HG03378 (cell line): Measurements from ENCODE around the gene RREB1.
"Not testable (repeated sequence)": the region's sequence is repeated elsewhere in the genome, so short reads cannot be mapped to it uniquely, and the experiment has no call there.

ENCODE experiments used
- ATAC-seq: cut with Tn5 transposase; IDR thresholded peaks from one replicate; pipeline ENCODE4 v1.9.1; 2021; ENCODE audit warnings: mild to moderate bottlenecking, moderate library complexity; ENCODE audit not compliant: unreplicated experiment

RREB1 gene

GRCh38 chr6:7142228-7142801, 34.6 kb downstream of the RREB1 start:
- ATAC-seq, result no peak

- ATAC-seq, result no peak
Observed at GRCh38 chr6:7142918-7143475, 35.2 kb downstream of the RREB1 start.

- no peak for ATAC-seq
Observed at GRCh38 chr6:7143476-7143974, 35.8 kb downstream of the RREB1 start.

GRCh38 chr6:7144872-7145584, 37.3 kb downstream of the RREB1 start:
- no peak for ATAC-seq

- no peak for ATAC-seq
Observed at GRCh38 chr6:7145585-7145884, 37.8 kb downstream of the RREB1 start.

- ATAC-seq, result peak; percentile 50
Observed at GRCh38 chr6:7145885-7146828, 38.4 kb downstream of the RREB1 start.

GRCh38 chr6:7147051-7147671, 39.4 kb downstream of the RREB1 start:
- peak; percentile 1 for ATAC-seq

GRCh38 chr6:7148100-7148822, 40.5 kb downstream of the RREB1 start:
- no peak for ATAC-seq

GRCh38 chr6:7150381-7151064, 42.8 kb downstream of the RREB1 start:
- no peak for ATAC-seq

GRCh38 chr6:7151381-7151780, 43.6 kb downstream of the RREB1 start:
- ATAC-seq, result no peak

GRCh38 chr6:7152462-7152861, 44.7 kb downstream of the RREB1 start:
- no peak for ATAC-seq

GRCh38 chr6:7153789-7154188, 46.0 kb downstream of the RREB1 start:
- no peak for ATAC-seq

- ATAC-seq, result peak; percentile 80
Observed at GRCh38 chr6:7154341-7155139, 46.8 kb downstream of the RREB1 start.

- ATAC-seq, result peak; percentile 32
Observed at GRCh38 chr6:7155871-7156579, 48.3 kb downstream of the RREB1 start.

GRCh38 chr6:7156643-7157278, 49.0 kb downstream of the RREB1 start:
- ATAC-seq, result no peak

GRCh38 chr6:7157307-7157706, 49.5 kb downstream of the RREB1 start:
- not testable (repeated sequence) for ATAC-seq

GRCh38 chr6:7157752-7158616, 50.2 kb downstream of the RREB1 start:
- ATAC-seq, result no peak
